GM12872 (cell line): ENCODE measurements around the gene OGFR.

ENCODE experiments used
- CTCF ChIP-seq: IDR thresholded peaks from 3 replicates; pipeline ENCODE4 v1.5.1; 2011; ENCODE audit warnings: low read depth, mild to moderate bottlenecking, low read length, moderate library complexity; ENCODE audit not compliant: insufficient read depth

Gene OGFR

GRCh38 chr20:62825333-62825985 is 20.8 kb downstream of the OGFR start:
- TF ChIP-seq CTCF, result no peak

- TF ChIP-seq CTCF, result no peak
Observed at GRCh38 chr20:62825986-62826645, 21.5 kb downstream of the OGFR start.

GRCh38 chr20:62826646-62827310 is 22.1 kb downstream of the OGFR start:
- no peak for TF ChIP-seq CTCF

- TF ChIP-seq CTCF, result no peak
Observed at GRCh38 chr20:62827311-62828038, 22.8 kb downstream of the OGFR start.

GRCh38 chr20:62828051-62828450 is 23.4 kb downstream of the OGFR start:
- no peak for TF ChIP-seq CTCF

GRCh38 chr20:62828511-62829230 is 24.0 kb downstream of the OGFR start:
- no peak for TF ChIP-seq CTCF
